Lower leg skin (tissue), 3 donors: ENCODE measurements around the gene SELENOI.

Experiments used
- CTCF ChIP-seq, 3 donors: fragments of 450-650 bp; IDR thresholded peaks; one replicate each; pipeline ENCODE4 v1.5.1; 2016; ENCODE audit warnings: antibody characterized with exemption in 3 of 3, mild to moderate bottlenecking in 3 of 3, moderate library complexity in 2 of 3
- POLR2A ChIP-seq, 2 donors: fragments of 450-650 bp; IDR thresholded peaks; one replicate each; pipeline ENCODE4 v1.6.1; 2016 to 2017; ENCODE audit warnings: antibody characterized with exemption in 2 of 2, mild to moderate bottlenecking in 1 of 2, moderate library complexity in 1 of 2

- TF ChIP-seq CTCF (IDR thresholded peaks at IDR 0.05) = no peak
- no peak for TF ChIP-seq POLR2A (IDR thresholded peaks at IDR 0.05)
These were observed 14.0 kb downstream of the SELENOI start for GRCh38 chr2:26359886-26360473.
